Raji (cell line): ENCODE results near the gene FAM240A.

Experiments used
- POLR2A ChIP-seq: IDR thresholded peaks from 2 replicates; pipeline ENCODE4 v1.6.1; 2011; ENCODE audit warnings: low read depth, low read length, control low read depth; ENCODE audit not compliant: insufficient read depth

Gene FAM240A

DNA sequence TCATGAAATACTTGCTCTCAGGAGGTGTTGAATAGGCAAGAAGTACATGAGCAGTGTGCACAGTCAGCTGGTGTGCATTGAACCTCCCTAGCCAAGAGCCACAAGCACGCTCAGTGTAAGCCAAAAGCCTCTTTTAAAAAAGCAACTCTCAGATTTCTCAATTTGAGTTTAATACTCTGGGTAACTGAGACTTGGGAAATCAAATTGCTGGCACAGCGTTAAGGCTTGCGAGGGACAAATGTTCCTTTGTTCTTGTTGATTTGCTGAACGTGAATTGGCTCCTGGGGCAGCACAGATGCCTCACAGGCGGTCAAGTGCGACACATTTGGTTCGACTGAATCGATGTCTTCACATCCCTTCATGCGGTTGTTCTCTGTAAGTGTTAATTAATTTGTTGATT lies at the start of gene FAM240A:
Gene FAM240A (plus strand): TSS at position 202 of the 400 bp plus-strand sequence. CDS start 159 bp downstream, at position 361.
- no peak for TF ChIP-seq POLR2A

DNA sequence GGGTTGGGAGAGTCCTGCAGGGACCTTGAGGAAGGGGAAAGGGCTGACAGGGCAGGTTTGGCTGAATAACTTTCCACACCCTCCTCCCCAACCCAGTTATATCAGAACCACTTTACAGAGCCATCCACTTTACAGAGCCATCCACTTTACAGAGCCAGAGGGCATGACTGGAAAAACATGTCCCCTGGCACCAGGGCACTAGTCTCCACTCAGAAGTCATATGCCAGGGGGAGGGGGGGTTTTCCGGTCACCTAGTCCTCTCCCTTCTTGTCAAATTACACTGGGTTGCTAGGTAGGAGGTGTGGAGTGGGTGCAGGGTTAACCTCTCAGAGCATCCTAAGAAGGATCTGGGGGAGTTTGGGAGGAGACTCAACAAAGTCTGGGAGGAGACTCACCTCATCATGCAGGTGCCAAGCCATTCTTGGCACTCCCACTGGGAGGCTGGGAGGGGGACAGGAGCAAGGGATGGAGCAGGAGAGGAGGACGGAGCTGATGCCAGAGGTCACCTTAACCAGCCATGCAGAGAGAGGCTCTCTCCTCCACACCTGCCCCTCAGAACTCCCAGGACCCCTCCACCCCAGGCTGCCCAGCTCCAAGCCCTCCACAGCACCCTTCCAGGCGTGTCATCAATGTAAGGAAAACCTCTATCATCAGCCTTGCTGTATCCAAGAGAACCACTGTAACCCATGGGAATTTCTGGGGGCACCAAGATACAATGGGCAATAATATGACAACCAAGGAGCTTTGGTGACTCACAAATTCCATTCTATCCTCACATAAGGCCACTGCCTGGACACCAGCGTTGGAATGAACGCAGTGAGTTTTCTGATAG lies 47.9 kb upstream of the FAM240A start:
- no peak for TF ChIP-seq POLR2A

- TF ChIP-seq POLR2A = no peak
Observed at GRCh38 chr3:46565077-46565476, 47.2 kb upstream of the FAM240A start.

- TF ChIP-seq POLR2A = no peak
Observed at GRCh38 chr3:46565607-46566039, 46.7 kb upstream of the FAM240A start.

DNA sequence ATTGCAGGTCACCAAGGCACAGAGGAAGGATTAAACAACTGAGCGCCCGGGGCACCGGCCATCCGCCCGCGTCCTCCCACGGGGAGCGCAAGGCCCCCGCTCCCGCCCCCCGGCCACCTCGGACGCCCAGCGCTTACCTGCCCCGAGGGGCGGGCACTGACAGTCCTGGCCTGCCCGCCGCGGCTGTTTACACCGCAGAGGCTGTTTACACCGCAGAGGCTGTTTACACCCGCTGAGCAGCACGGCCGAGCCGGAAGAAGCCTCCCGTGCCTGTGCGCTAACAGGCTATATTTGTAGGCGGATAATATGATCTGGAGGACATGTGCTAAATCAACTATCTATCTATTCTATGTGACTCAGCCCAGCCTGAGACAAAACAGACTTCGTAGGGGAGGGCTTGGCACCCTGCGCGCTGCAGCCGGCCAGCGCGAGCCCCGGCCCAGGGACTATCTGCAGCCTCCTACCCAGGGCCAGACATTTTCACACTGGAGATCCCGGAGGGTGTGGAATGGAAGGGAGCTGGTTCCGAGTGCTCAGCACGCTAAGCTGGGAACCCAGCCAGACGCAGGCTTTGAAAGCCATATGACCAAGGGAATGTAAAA lies 46.2 kb upstream of the FAM240A start, which contains the start of gene LRRC2:
Gene LRRC2 (minus strand): TSS at position 263 of the 602 bp plus-strand sequence. CDS start 14,711 bp downstream, outside the sequence.
- TF ChIP-seq POLR2A = no peak

DNA sequence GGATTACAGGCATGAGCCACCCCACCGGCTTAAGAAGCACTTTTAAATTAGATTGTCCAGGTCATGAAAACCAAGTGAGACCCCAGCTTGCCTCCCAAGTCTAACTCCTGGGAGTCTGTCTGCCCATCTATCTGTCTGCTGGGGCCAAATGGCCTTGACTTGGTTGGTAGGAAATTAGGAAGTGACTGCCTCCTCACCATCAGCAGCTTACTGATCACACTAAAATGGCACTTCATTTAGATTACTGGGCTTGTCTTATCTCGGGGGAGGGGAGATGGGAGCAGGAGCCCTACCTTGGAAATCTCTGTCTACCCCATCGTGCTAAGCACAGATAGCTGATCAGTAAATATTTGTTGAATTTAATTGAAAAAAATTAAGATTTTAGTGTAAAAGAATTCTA lies 40.6 kb upstream of the FAM240A start:
- no peak for TF ChIP-seq POLR2A

- TF ChIP-seq POLR2A = no peak
Observed at GRCh38 chr3:46573701-46574100, 38.6 kb upstream of the FAM240A start.

DNA sequence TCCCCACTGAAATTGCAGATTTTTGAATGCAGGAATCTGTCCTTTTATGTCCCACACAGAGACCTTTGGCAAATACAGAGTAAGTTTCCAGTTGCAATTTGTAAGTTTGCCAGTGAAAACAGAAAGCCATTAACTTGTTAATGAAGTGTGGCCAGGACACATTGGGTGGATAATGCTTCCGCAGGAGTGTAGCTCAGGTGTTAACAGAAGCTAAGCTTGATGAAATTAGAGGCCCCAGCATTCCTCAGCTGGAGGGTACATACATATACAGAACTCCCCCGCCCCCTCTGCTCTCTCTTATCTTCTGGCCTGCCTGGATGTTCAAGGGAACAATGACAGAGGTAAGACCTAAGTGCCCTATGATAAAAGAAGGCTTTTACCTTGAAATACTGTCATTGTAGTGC lies 38.1 kb upstream of the FAM240A start:
- no peak for TF ChIP-seq POLR2A

GRCh38 chr3:46574881-46575576 lies 37.3 kb upstream of the FAM240A start:
- no peak for TF ChIP-seq POLR2A

DNA sequence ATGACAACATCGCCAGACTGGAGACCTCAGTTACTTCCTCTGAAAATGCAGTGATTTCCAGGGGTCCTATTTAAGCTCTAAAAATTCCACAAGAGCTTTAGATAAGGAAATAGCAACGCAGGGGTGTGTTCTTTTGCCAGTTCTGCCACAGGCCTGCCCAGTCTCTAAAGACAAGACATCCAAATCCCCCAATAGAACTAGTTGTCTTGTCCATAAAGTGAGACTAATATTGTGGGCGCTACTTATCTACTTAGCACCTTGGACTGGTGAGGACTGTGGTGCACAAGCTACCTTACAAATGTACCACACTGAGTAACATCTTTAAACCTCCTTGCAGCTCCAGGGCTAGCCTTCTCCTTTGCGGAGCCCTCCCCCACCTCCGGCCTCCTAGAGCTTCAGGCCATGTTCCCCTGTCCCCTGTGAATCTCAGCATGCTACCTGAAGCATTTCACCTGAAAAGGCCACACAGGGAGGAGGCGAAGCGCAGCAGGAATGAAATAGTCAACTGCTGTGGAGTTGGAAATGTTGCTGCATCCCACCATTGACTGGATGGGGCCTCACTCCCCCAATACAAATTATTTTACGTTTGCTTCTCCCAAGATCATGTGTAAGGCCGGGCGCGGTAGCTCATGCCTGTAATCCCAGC lies 36.6 kb upstream of the FAM240A start:
- no peak for TF ChIP-seq POLR2A

GRCh38 chr3:46576386-46576785 lies 35.9 kb upstream of the FAM240A start:
- no peak for TF ChIP-seq POLR2A

DNA sequence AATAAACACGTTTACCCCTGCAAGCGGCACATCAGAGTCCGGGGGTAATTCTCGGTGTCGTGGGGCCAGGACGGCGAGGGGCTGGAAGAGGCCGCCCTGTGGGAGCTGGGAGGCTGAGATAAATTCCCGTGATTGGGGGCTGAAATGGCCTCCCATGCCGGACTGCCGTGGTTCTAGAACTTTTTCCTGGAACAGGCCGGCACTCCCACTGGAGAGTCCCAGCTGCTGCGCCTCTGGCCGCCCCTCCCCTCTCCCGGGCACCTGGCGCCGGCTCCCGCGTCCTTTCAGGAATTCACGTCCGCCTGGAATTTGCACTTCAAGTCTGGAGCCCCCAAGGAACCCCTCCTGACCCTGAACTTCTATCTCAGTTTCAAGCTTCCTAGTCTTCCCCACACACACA lies 35.4 kb upstream of the FAM240A start:
- TF ChIP-seq POLR2A = no peak

GRCh38 chr3:46578973-46579755 lies 33.2 kb upstream of the FAM240A start:
- no peak for TF ChIP-seq POLR2A

DNA sequence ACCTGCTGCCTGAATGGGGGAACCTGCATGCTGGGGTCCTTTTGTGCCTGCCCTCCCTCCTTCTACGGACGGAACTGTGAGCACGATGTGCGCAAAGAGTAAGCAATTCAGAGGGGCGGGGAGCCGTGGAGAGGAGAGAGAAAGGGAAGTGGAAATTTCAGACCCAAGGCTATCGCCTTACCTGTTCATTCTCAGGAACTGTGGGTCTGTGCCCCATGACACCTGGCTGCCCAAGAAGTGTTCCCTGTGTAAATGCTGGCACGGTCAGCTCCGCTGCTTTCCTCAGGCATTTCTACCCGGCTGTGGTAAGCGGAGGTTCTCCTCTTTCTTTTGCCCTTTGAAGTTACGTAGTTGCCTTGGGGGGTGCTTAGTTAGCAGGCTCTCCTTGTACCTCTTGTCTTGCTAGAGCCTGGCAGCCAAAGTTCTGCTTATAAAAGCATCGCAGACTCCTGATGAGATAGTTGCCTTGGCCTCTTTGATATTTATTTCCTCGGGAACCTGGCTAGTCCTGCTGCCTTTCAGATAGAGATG lies 32.5 kb upstream of the FAM240A start:
- no peak for TF ChIP-seq POLR2A
